Measurements from ENCODE around the gene QRICH2.
A peak's percentile ranks its signal among the peaks of the same experiment; 100 is the strongest.
"Not testable (repeated sequence)": the region's sequence is repeated elsewhere in the genome, so short reads cannot be mapped to it uniquely, and the experiment has no call there.

QRICH2 gene

DNA sequence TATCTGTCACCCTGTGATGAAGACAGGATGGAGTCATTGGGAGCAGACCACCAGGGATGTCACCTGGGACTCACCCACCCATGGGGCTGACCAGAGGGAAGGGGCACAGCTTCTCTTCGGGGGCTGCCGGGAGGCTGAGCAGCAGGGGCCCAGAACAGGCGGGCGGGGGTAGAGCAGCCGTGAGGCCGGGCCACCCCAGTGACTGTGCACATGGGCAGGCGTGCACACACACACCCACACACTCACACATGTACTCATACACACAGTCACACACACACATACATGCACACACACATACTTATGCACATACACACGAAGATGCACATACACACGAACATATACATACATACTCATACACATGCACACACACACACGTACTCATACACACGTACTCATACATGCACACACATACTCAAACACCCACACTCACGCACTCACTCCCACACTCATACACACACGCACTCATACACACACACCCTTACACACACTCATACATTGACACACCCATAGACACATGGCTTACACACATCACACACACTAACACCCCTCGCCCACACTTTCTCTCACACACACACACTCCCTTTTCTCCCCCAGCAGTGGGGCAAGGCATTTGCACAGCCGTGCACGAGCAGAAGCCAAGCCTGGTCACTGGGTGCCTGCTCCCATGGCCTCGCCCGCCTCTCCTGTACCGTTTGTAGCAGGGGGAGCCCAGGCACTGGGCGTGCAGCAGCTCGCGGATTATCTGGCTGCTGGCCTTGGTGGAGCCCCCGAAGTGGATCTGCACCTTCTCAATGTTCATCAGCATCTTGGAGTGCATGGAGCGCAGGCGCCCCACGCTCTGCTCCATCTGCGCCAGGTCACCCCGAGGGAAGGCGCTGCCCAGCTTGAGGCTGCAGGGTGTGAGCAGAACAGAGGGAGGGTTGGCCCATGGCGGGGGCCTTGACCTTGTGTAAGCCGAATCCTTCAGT lies 30.5 kb downstream of the QRICH2 start:
- no peak for DNase-seq (ENCODE audit: low read depth)

DNA sequence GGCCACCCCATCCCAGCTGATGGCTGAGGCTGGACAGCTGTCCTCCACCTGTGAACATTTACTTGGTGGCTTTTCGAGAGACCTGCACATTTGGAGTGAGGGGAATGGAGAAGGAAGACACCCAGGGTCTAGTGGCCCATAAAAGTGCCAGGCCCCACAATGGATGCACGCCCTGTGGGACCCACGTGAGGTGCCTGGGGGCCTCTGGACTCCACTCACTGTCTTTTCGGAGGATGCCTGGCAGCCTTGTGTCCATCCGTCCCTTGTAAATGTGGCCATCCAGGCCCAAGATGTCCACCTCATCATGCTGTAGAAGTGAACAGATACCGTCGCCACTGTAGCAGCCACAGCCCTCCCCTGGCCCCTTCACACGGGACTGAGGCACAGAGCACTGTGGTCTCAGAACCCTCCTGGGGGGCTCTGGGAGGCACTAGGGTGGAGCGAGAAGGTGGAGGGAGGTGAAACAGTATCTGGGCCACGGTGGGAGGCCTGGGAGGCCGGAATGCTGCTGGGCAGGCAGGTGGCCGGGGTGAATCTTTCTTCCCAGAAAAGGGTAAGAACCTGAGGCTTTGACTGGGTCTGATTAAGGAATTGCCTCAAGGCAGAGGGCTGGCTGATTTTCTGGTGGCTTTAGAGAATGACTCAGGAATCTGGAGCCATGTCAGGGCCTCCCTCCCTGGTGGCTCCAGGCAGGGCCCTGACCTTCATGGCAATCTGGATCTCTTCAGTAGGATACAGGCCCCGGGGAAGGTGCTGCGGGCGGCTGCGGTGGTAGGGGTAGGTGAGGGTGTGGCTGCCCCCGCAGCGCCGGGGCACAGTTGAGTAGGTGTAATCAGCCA lies 31.4 kb downstream of the QRICH2 start:
- peak; percentile 80 for DNase-seq (ENCODE audit: low read depth)

GRCh38 chr17:76276069-76276431 lies 32.0 kb downstream of the QRICH2 start:
- DNase-seq (ENCODE audit: low read depth): no peak

DNA sequence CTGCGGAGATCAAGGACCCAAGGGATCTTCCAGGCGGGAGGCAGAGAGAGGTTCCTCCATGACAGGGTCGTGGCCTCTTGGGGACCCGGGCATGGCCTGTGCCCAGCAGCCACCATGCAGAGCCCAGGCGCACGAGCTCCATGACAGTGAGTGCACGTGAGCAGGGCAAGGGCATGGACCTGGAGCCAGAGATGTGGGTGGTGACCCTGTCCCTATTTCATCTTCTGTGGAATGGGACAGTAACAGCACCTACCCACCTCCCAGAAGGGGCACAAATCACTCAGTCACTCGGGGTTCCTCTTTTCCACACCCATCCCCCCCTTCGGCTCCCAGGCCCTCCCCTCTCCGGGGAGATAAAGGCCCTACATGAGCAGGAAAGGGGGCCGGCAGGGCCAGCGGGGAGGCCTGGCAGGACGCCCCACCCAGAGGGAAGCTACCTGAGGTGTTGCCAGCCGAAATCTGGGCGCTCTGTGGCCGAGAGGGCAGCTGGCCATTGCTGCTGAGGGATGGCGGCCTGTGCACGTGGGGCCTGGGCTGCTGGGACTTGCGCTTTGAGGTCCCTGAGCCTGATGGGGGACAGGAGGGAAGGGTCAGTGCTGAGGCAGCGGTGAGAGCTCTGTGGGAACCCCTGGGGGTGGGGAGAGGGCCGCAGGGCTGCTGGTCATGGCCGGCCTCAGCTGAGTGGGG lies 32.6 kb downstream of the QRICH2 start:
- DNase-seq (ENCODE audit: low read depth): no peak

DNA sequence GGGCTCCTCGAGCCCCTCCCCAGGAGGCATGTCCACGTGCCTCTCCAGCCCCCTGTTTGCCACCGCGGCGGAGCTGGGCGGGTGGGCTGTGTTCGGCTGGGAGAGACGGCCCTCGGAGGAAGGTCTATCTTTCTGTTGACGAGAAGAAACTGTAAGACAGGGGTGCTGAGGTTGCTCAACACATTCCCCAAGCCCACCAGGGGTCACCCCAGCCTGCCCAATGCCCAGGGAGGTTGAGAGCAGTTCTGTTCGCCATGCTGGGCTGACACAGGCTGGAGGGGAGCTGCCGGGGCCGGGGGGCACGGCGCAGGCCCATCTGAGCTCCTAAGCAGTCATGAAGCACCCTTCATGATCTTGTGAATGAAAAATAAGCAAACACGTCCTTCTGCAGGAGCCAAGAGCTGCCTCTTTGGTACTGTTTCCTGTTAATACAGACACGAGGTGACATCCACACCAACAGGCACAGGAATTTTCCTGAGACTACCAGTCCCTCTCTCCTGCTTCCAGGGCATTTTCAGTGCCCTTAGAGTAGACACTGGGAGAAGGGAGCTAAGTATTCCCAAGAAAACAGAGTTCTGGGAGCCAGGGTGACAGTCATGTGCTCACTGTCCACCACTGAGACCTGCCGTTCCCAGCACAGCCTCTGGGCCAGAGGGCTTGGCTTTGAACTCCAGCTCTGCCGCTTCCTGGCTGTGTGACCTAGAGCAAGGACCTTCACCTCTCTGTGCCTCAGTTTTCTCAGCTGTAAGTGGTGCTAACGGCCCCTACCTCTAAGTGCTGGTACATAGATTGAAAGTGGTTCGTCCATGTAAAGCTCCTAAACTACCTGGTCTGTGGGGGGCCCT lies 33.7 kb downstream of the QRICH2 start:
- no peak for DNase-seq (ENCODE audit: low read depth)

GRCh38 chr17:76273445-76274111 lies 34.5 kb downstream of the QRICH2 start:
- no peak for DNase-seq (ENCODE audit: low read depth)

- DNase-seq (ENCODE audit: low read depth): no peak
Observed at GRCh38 chr17:76272541-76273444, 35.3 kb downstream of the QRICH2 start.

GRCh38 chr17:76271669-76272540 lies 36.2 kb downstream of the QRICH2 start:
- no peak for DNase-seq (ENCODE audit: low read depth)

GRCh38 chr17:76270770-76271668 lies 37.1 kb downstream of the QRICH2 start:
- no peak for DNase-seq (ENCODE audit: low read depth)

DNA sequence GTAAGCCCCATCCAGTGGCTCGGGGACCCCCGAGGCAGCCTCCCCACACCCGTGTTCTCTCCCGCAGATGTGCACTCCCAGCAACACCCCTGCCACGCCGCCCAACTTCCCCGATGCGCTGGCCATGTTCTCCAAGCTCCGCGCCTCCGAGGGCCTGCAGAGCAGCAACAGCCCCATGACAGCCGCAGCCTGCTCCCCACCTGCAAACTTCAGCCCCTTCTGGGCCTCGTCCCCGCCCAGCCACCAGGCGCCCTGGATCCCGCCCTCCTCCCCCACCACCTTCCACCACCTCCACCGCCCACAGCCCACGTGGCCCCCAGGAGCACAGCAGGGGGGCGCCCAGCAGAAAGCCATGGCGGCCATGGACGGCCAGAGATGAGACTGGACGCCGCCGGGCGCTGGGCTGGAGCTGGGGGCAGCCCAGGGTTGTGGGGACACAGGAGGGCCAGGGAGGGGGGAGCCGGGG lies 37.9 kb downstream of the QRICH2 start:
- no peak for DNase-seq (ENCODE audit: low read depth)

- DNase-seq (ENCODE audit: low read depth): no peak
Observed at GRCh38 chr17:76268991-76269981, 38.8 kb downstream of the QRICH2 start.

DNA sequence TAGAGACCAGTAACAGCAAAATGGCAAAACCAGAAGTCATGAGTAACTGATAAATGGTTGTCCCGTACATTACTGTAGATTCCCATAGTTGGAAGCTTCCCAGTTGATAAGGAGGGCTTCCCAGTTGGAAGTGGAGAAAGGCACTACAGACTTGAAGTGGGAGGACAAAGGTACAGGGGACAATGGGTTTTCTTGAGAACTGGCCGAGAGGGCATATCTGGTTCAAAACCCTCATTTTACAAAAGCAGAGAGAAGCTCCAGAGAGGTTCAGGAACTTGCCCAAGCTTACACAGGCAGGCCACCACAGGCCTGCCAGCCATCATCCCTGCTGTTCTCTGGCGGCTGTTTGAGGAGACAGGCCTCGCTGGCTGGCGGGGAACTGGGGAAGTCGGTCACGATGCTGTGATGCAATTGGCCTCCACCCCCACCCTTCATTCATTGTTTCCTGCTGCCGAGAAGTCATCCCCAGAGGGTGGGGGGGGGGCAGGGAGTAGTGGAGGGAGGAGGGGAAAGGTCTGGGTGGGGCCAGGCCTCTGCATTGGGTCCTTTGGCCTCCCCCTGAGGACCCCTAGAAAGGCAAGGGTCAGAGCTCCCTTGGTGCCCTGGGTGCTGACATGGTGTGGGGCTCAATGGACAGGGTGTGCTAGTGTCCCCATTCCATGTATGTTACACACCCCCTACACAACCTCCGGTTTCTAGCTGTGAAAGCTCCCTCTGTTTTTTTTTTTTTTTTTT lies 39.9 kb downstream of the QRICH2 start:
- peak; percentile 81 for DNase-seq (ENCODE audit: low read depth)

DNA sequence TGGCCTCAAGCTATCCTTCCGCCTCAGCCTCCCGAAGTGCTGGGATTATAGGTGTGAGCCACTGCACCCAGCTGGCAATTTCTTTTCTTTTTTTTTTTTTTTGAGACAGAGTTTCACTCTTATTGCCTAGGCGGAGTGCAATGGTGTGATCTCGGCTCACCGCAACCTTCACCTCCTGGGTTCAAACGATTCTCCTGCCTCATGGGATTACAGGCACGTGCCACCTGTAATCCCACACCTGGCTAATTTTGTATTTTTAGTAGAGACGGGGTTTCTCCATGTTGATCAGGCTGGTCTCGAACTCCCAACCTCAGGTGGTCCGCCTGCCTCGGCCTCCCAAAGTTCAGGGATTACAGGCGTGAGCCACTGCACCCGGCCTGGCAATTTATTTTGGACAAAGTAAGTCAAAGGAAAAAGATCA lies 40.5 kb downstream of the QRICH2 start:
- DNase-seq (ENCODE audit: low read depth): not testable (repeated sequence)

GRCh38 chr17:76267051-76267576 lies 41.0 kb downstream of the QRICH2 start:
- no peak for DNase-seq (ENCODE audit: low read depth)

DNA sequence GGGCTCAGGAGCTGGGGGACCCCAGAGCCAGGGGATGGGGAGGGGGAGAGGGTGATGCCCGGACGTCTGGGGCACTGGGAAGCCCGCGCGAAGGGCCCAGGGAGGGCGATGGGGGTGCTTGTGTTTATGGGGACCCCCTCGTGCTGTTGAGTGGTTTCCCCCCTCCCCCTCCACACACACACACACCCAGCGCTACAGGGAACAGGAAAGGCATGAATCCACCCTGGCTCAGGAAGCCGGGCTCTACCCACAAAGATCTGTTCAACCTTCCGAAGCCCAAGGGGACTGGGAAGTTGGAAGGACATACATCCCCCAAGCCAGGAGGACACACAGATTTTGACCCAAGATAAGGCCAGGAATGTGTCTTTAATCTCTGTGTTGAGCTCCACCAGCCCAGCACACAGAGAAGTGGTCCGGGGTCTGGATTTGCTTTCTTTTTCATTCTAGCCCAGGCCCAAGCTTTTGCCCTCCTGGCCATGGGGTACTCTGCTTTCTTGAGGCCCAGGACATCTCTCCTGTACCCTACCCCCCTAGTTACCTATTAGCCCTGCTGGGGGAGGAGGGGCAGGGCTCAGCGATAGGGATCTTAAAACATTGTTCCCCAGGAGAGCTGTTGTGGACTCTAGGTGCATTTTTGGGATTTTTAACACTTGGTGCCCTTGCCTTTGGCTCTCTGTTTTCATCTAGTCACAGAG lies 41.7 kb downstream of the QRICH2 start:
- peak; percentile 58 for DNase-seq (ENCODE audit: low read depth)

All from EH (cell line).